Activated CD4-positive, alpha-beta T cell treated with anti-CD3 and anti-CD28 coated beads for 1 hour (primary cell): Measurements from ENCODE around the gene PATJ.
"Not testable (repeated sequence)": the region's sequence is repeated elsewhere in the genome, so short reads cannot be mapped to it uniquely, and the experiment has no call there.

Experiments used
- DNase-seq: peaks from one replicate; pipeline ENCODE4 v3.0.0-alpha.2; 2020

Gene PATJ

DNA sequence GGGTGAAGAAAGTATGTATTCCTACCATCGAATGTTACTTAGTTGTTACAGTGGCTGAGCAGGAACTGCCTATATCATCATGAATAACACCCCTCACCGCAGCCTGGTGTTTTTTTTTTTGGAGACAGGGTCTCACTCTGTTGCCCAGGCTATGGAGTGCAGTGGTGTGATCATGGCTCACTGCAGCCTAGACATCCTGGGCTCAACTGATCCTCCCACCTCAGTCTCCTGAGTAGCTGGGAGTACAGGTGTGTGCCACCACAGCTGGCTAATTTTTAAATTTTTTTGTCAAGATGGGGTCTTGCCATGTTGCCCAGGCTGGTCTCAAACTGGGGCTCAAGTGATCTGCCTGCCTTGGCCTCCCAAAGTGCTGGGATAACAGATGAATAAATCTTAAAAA, 7.3 kb downstream of the PATJ start:
- no peak for DNase-seq

DNA sequence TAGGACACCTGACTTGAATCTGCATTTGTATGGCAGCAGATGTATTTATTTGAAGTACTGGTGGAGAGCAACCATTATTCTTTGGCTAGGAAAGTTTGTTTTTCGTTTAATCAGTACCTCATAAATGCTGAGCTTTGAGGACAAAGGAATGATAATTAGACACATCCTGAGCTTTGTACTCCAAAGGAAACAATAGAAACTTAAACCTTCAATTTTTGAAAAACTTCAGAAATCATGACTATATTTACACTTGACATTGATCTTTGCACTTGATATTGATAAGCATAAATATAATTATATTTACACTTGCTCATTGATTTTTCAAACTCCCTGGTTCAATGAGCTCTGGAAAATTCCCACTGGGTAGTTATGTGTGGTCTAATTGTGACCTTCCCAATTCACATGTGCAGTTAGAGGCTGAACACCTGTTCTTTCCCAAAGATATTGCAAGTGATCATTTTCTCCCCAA, 10.7 kb downstream of the PATJ start:
- DNase-seq, result no peak

DNA sequence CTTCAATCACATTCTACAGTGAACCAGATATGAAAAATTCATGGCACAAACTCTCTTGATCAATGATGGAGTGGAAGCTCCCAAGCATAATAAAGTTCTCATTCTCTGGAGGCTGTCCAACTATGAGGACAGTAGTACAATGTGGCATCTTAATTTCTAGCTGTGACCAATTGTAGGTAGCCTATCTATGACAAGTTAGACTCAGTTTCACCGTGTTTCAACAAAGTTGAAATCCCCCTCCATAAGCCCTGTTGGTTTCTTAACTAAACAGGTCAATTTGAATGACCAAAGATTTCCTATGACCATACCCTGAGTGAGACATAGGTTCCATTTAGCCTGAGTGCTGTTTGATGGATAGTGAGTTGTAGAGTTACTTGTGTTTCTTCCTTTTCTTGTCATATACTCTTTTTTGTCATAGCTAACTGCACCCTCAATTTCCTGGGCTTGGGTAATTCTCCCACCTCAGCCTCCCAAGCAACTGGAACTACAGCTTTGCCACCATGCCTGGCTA, 11.8 kb downstream of the PATJ start:
- DNase-seq, result no peak

DNA sequence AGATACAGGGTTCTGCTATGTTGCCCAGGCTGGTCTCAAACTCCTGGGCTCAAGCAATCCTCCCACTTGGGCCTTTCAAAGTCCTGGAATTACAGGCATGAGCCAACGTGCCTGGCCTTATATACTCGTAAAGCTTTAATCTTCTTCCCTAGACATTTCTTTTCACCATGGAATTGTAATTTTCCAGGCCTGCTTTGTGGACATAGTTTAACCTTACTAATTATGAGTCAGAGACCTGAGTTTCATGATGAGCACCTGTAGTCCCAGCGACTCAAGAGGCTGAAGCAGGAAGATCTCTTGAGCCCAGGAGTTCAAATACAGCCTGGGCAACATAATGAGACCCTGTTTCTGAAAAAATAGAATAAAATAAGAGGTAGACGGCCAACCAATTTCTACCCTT, 12.3 kb downstream of the PATJ start:
- no peak for DNase-seq

DNA sequence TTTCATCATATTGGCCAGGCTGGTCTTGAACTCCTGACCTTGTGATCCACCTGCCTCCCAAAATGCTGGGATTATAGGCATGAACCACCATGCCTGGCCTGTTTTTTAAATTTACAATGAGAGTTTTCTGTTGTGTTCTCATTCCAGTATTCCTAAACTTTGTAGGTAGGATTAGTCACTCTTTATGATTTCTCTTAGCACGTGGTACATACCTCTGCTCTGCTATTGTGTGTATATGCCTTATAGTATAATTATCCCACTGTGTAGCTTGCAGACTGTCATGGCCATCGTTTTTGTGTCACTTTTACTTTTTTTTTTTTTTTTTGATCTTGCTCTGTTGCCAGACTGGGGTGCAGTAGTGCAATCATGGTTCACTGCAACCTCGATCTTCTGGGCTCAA, 14.5 kb downstream of the PATJ start:
- DNase-seq, result no peak

DNA sequence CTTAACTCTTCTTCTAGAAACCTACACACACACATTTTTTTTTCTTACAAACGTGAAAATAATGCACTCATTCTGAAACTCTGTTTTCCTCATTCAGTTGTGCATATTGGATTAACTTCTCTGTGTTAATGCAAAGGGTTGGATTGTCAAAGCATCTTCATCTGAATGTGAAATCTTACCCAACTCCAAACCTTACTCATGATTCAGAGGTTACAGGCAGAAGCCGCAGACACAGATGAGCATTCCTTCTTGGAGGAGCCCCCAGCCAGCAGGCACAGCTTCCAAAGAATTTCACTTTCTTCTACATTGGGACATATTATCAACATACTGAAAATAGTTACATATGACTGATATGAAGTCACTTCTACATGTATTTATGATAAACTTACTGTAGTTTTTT, 15.7 kb downstream of the PATJ start:
- no peak for DNase-seq

DNA sequence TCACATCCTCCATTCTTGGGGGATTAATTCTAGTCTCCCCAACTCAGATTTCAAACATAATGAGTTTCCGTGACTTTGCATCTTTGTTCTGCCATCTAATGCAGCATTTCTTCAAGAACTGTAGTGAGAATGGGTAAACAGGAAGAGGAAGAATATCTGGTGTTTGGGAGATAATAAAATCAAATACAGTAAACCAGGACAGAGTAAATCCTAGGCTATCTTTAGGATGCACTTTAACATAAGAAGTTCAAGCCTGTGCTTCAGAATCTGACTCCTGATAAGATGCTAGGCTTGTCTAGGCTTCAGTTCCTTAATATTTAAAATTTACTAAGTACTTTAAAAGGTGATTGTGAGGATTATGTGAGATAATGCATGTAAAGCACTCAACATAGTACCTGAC, 27.9 kb downstream of the PATJ start:
- no peak for DNase-seq

DNA sequence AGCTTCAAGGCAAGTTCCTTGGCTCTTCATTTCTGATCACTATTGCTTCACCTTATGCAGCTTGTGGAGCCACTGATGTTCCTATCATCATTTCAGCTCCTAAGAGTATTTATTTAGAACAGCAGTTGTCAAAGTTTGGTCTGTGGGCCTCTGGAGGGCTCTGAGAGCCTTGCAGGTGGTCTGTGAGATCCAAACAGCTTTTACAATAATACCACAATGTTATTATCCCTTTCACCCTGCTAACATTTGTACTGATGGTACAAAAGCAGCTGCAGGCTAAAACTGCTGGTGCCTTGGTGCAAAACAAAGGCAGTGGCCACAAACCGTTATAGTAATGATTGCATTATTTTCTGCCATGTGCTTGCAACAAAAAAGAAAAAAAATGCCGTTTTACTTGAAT, 33.8 kb downstream of the PATJ start:
- DNase-seq, result no peak

DNA sequence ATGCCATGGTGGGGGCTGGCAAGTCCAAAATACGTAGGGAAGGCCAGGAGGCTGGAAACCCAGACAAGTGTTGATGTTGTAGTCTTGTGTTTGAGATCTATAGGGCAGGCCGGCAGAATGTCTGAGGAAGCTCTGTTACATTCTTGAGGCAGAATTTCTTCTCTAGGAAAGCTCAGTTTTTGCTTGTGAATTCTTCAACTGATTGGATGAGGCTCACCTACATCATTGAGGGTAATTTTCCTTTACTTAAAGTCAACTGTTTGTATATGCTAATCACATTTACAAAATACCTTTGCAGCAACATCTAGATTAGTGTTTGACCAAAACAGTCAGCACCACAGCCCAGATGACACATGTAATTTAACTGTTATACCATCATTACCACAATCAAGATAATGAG, 37.0 kb downstream of the PATJ start:
- DNase-seq, result no peak

DNA sequence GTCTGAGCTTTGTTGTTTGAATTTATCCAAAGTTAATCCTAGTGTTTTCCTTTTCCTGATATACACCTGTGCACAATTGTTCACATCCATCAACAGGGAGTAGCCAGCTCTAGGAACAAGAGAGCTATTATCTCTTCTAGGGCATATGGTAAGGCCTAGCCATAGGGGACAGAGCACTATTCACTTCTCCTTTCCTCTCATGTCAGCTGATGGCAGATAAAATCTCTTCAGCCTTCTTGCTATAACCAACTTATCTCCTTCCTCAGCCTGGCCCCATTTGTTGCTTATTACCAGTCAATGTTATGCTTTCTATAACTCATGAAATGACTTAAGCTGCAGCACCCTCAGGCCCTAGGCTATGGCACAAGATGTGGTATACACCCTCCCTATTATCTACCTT, 38.9 kb downstream of the PATJ start:
- no peak for DNase-seq

DNA sequence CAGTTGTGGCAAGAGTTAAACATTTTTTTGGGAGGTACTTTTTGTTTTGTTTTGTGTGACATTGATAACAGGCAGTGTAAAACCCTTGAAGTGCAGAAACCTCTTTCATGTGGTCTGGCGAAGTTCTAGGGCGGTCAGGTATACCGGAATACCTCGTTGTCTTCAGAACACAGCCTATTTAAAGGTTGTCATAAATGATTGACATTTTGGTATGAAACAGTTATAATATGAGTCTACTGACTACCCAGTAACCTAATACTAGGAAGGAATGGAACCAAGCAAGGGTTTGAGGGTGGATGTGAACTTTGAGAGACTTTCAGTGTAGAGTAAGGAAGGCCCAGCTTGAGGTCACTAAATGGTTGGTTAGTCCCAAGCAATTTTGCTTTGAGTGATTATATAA, 40.5 kb downstream of the PATJ start:
- DNase-seq, result peak; percentile 28

DNA sequence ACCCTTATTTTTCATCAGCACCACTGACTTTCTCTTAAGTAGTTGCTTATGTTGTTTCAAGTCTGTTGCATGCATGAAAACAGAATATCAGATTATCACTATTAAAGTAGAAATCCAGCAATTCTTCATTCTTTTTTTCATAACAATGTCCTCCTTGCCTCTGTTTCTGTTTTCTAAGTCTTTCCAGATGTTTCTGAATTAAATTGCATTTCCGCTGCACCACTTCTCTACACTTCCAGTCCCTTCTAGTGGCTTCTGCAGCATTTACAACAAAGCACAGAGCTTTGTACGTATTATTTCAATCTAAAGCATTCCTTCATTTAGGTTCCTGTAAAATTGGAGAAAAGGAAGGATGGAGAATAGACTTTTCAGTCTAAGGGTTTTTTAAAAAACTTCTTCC, 42.4 kb downstream of the PATJ start:
- no peak for DNase-seq

DNA sequence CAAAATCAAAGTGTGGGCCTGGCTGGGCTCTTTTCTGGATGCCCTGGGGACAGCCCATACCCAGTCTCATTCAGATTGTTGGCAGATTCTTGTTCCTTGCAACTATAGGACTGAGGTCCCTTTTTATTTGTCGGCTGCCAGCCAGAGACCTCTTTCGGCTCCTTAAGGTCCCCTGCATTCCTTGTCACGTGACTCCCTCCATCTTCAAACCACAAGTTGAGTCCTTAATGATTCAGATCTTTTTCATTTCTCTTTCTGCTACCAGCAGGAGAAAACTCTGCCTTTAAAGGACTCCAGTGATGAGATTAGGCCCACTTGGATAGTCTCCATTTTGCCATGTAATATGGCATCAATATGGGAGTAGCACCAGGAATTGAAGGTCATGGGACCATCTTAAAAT, 48.6 kb downstream of the PATJ start:
- DNase-seq, result no peak

DNA sequence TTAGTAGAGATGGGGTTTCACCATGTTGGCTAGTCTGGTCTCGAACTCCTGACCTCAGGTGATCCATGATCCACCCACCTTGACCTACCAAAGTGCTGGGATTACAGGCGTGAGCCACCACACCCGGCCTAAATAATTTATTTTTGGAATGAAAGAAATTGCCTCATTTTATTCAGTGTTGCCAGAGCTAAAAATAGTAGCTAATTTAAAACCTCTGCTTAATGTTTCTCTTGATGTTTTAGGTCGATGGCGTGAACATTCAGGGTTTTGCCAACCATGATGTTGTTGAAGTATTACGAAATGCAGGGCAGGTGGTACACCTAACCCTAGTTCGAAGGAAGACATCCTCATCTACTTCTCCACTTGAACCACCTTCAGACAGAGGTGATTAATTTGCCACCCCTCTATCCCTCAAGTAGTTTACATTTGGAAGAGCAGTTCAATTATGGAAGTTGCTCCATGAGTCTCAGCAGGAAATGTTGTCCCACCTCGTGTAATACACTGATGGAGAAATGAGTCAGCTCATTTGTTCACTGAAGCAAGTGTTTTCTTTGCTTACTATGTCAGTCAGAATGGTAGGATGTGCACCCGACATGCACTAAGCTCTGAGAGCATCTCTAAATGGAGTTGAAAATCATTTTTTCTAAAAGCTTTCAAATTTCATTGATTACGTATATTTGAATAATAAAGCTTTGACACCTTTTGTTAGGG, 54.9 kb downstream of the PATJ start:
- DNase-seq, result no peak

DNA sequence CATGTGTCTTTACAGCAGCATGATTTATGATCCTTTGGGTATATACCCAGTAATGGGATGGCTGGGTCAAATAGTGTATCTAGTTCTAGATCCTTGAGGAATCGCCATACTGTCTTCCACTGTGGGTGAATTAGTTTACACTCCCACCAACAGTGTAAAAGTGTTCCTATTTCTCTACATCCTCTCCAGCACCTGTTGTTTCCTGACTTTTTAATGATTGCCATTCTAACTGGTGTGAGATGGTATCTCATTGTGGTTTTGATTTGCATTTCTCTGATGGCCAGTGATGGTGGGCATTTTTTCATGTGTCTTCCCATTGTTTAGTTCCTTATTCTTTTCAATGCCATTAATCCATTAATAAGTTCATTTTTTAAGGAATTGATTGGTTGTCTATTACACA, 58.8 kb downstream of the PATJ start:
- not testable (repeated sequence) for DNase-seq

DNA sequence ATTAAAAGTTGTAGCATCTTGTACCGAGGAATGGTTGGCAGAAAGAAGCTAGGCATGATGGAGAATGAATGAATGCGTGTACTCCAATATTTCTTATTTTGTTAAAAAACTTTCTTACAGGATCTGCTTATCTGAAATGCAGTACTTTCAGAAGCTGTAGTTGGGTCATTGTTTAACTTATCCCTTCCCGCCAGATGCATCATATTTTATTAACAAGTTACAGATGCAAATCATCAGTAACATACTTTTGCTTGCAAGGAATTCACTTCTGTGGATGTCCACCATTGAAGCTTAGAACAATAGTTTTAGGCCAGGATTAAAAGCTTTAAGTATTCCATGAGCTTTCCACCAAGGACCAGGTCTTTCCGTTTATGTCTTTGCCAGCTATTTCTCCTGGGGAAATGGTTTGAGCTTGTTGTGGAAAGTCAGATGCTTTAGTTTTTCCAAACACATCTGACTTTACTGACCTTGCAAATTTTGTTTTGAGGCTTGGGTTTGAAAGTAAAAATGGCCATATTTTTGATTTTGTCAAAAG, 65.4 kb downstream of the PATJ start:
- DNase-seq, result no peak

DNA sequence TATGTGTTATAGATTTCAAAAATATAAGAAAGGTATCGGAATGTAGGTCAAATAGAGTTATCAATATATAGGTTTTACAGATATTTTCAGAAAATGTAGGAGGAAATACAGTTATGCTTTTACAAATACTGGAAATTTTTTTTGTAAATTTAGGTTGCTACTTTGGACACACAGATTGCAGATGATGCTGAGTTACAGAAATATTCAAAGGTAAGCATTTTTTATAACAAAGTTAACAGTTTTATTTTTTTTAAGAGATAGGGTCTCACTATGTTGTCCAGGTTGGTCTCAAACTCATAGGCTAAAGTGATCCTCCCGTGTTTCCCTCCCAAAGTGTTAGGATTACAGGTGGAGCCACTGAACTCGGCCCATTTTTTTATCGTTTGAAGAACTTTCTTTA, 66.0 kb downstream of the PATJ start:
- DNase-seq, result no peak

DNA sequence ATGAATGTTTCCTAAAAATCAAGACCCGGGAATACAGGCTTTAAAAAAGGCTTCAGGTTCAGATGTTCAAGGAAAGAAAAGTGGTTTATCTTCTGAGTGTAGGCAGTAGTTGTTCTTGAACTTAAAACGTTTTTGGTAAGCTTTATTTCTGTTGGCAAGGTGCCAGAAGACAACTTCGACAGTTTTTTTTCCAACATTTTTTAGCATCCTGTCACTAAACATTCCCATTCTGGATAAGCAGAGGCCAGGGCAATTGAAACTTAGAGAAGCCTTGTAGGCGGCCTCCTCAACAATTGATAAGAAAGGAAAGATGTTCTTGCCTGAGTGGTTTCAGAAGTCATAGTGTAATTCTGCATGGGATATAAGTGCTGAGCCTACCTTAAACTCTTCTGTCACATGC, 66.7 kb downstream of the PATJ start:
- no peak for DNase-seq

DNA sequence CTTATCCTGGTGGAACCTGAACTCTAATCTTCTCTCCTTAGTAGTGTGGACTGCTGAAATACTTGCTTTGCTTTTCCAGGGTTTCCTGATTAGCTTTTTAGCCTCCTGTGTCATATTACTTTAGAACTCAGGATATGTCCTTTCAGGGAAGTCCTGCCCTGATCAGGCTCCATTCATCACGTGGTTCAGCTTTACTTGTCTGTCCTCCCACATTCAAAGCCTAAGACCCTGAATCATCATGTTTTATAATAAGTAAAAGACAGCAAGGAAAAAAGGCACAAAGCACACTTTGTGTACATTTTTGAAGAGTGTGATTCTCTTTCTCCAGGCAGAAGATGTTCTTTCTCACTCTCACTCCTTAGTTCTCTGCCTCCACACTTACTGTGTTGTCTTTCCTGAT, 70.6 kb downstream of the PATJ start:
- DNase-seq, result no peak

DNA sequence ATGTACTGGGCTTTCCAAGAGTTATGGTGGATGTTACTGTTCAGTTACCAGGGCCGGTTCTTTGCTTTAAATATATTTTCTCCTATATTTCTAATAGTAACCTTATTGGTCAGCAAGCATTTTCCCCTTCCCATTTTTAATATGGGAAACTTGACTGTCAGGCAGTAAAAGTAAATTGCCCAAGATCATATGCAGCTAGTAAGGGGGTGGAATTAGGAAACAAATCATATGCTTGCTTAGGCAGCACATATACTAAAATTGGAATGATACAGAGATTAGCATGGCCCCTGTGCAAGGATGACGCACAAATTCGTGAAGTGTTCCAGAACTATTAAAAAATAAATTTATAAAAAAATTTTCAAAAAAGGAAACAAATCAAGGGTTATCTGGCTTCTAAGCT, 73.9 kb downstream of the PATJ start:
- DNase-seq, result no peak

DNA sequence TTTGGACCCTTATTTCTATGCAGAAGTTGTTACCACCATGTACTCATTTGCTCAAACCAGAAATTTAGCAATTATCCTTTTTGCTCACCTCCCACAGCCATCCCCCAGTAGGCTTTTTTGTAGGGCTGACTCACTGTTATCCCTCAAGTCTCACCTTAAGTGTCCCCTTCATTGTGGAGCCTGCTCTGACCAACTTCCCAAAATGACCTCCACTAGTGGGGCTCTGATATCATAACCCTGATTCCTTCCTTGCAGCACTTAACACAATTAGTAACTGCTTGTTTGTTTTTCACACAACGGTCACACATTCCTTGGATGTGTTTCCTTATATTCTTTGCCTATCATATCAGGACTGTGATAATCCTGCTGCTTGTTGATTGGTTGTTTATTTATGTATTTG, 76.7 kb downstream of the PATJ start:
- DNase-seq, result no peak

DNA sequence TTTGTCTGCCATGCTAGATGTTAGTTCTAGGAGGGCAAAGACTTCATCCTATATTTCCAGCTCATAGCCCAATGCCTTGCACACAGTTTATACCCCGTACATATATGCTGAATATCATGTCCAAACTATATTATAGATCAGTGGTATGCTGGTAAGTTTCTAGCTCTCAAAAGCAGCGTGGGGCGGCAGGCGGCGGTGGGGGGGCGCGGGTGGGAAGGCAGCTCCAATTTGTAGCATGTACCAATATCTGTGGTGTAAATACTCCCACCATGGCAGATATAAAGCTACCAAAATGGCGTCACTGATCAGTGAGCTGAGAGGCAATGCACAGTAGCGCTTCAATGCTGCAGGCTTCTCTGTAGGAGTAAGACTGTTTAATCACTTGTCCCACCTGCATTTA, 77.1 kb downstream of the PATJ start:
- no peak for DNase-seq

DNA sequence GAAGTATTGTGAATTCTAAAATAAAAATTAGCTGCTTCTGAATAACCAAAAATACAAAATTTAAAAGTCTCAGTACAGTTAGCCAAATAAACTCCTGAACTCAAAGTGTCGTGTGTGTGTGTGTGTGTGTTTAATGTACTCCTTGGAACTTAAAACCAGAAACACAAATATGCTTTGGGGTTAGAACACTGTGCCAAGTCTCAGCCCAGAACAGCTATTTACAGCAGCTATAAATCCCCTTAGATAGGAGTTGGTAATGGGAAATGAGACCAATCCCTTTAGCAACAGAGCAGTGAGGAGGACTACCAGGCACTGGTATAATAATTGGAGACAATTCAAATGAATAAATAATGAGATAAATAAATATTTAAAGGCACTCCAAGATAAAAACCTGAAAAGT, 83.1 kb downstream of the PATJ start:
- no peak for DNase-seq

DNA sequence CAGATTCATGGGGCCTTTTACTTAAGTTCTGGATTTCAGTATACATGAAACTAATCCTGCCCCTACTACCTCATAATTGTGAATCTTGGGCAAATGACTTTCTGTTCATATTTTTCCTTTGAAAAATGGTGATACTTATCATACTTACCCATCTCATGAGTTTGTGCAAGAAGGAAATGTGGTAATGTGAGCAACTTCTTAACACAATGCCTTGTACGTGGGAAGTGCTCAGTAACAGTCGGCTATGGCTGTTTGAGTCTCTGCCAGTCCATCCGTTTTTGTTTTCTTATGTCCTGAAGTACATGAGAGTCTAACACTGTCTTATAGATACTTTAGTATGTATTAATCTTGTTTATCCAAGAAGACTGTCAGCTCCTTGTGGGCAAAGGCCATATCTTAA, 86.5 kb downstream of the PATJ start:
- no peak for DNase-seq

DNA sequence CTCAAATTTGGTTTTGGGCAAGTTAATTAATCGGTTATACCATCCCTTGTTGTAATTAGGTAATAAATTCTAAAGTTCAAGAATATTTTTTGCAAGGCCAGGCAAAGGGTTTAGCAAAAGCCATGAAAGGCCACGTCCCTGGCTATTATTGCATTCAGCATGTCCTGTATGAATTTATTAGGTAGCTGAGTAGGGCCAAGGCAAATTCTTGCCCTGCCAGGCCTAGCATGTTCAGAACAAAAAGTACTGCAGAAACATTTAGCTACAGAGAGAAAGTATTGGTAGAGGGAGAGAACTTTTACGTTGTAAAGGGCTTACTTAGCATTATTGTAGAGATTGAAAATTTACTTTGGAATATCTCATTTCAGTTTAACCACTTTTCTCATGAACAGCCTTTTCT, 94.4 kb downstream of the PATJ start:
- DNase-seq, result no peak
